Measurements from ENCODE around the gene TTBK1.

Gene TTBK1

DNA sequence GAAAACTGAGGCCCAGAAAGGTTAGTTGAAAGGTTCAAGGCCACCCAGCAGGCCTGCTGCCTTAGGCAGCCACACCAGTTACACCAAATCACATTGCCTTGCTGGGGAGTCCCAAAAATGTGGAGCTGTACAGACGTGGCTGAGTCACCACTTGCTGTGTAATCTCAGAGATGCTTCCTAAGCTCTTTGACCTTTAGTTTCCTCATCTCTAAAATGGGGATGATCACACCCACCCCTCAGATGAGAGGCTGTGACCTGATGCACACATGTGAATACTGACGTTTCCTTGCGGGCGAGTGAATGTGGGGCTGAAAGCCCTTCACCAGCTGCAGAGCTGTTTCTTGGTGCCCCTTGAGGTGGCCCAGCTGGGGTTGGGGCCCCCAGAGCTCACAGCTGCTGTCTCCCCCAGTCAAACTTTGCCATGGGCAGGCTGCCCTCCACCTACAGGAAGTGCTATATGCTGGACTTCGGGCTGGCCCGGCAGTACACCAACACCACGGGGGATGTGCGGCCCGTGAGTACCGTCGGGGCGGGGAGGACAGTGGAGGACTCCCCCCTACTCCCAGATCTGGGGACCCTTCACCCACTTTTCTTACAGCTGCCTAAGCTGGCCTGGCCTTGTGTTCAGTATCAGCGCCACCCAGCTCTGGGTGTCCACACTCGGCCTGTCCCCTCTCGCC is 11.0 kb downstream of the TTBK1 start:
- DNase-seq (ENCODE audit: low read depth in 1 of 2, low spot score in 1 of 2) = no peak

DNA sequence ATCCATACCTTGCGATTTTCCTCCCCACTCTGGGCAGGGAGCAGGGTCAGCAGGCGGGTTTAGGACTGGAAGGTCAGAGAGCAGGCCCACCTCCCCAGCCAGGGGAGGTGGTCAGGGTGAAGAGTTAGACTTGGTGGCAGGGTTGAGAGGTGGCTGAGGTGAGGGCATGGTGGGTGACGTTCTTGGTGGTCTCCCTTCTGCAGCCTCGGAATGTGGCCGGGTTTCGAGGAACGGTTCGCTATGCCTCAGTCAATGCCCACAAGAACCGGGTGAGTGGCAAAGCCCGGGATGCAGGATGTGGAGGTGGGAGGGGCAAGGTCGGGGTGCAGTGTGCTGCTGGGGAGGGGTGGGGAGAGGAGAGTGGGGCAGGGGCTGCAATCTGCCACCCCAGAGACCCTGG is 11.6 kb downstream of the TTBK1 start:
- no peak for DNase-seq (ENCODE audit: low read depth in 1 of 2, low spot score in 1 of 2)

DNA sequence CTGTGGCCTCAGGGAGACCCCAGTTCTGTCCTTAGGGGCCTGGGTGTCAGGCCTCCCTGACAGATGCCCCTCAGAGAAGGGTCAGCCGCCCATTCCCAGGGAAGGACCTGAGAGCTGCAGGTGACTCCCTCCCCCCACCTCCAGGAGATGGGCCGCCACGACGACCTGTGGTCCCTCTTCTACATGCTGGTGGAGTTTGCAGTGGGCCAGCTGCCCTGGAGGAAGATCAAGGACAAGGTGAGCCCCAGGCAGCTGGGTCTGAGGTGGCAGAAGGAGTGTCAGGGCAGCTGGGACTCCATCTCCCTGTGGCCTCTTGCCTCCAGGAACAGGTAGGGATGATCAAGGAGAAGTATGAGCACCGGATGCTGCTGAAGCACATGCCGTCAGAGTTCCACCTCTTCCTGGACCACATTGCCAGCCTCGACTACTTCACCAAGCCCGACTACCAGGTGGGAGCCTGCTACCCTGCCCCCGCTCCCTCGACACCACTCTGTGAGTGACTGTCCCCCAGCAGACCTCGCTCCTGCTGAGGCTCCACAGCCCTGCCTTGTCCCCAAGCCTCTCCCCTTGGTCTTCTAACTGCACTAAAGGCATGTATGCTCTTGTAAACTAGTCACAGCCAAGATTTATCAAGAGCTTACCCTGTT is 12.2 kb downstream of the TTBK1 start:
- no peak for DNase-seq (ENCODE audit: low read depth in 1 of 2, low spot score in 1 of 2)

DNA sequence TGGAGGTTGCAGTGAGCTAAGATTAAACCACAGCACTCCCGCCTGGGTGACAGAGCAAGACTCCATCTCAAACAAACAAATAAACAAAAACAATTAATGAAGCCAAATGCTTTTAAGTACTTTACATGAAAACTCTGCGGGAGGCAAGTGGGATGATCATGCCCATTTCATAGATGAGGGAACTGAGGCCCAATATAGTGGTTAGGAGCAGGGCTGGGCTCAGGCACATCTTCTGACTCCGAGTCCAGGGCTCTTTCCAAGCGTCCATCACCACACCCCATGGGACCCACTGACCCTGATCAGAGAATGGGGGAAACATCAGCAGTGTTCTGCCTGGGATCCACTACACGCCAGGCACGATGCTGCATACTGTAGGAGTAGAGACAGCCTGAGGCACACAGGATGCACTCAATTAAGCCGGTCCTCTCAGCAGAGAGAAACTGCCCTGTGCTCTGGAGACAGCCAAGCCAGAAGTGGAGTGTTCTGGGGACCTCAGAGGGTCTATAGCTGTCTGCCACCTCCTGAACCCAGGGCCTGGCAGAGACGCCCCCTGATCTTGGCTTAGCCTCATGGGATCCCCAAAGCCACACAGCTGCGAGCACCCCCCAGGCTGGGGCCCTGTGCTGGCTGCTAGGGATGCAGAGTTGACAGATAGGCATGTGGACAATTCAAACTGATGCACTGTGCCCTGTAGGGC is 13.5 kb downstream of the TTBK1 start:
- no peak for DNase-seq (ENCODE audit: low read depth in 1 of 2, low spot score in 1 of 2)

DNA sequence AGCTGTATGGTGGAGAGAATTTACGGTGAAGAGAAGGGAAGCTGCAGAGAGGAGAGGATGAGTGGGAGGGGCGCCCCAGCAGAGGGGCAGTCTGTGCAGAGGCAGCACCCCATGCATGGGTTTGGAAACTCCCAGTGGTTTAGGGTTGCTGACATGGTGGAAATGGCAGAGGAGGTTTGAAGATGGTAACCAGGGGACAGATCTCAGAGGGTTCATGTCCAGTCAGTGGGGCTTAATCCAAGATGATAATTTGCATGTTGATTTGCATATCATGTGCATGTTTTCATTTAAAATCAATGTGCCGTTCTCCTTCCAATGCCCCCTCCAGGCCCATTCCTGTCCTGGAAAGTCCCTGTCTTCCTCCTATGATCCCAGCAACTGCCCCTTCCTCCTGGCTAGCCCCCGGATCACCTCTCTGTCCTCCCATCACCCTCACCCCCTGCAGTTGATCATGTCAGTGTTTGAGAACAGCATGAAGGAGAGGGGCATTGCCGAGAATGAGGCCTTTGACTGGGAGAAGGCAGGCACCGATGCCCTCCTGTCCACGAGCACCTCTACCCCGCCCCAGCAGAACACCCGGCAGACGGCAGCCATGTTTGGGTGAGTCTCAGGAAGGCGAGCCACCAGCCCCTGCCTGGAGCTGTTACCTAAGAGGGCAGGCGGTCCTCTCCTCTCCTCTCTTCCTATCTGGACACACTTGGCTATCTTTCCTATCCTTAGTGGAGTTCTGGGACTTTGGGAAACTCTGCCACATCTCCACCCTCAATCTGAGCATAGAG is 14.3 kb downstream of the TTBK1 start:
- no peak for DNase-seq (ENCODE audit: low read depth in 1 of 2, low spot score in 1 of 2)

DNA sequence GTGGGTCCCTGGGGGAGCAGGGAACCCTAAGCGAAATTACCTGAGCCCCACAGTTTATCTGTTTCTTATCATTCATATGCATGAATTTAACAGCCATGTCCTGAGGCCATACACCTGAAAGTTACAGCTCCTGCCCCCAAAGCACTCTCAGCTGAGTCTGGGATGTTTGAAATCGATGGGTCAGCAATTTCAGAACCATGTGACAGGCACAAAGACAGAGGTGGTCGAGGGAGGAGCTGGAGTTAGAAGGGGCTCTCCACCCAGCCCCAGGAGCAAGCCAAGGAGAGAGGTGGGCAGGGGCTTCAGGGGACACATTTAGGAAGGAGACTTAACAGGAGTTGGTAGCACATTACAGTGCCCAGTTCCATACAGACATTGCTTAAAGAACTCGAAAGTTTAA is 14.9 kb downstream of the TTBK1 start:
- no peak for DNase-seq (ENCODE audit: low read depth in 1 of 2, low spot score in 1 of 2)

DNA sequence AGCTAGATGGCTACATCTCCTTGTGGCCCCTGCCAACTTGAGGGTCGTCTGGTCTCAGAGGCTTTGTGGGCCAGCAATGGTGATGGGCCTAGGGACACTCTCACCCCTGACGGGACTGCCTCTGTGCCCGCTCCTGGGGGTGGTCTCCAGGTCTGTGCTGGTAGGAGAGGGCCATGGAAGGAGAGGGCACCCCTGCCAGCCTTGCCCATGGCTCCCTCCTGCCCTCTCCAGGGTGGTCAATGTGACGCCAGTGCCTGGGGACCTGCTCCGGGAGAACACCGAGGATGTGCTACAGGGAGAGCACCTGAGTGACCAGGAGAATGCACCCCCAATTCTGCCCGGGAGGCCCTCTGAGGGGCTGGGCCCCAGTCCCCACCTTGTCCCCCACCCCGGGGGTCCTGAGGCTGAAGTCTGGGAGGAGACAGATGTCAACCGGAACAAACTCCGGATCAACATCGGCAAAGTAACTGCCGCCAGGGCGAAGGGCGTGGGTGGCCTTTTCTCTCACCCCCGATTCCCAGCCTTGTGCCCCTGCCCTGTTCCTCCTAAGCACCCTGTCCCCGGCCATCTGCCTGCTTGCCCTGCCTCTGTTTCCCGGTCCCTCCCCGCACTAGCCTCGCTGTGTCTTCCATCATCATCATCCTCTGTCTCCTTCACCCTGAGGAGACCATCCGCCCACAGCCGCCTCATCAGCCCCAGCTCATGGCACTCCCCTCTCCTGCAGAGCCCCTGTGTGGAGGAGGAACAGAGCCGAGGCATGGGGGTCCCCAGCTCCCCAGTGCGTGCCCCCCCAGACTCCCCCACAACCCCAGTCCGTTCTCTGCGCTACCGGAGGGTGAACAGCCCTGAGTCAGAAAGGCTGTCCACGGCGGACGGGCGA is 15.8 kb downstream of the TTBK1 start:
- DNase-seq (ENCODE audit: low read depth in 1 of 2, low spot score in 1 of 2) = no peak

DNA sequence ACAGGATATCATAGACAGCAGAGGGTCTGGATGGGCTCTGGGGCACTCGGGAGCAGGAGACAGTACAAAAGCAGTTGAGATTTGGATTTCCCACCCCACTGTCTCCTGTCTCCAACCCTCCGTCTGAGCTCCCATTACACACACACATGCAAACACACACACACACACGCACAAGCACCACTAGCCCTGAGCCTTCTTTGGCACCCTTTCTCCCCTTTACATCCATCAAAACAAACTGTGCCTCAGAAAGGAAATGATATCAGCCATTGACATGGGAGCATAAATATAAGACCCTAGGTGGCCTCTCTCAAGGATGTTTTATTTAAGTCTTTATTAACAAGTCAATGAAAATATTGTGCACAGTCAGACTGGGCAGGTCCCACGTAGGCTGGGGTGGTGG is 17.5 kb downstream of the TTBK1 start:
- DNase-seq (ENCODE audit: low read depth in 1 of 2, low spot score in 1 of 2) = no peak

DNA sequence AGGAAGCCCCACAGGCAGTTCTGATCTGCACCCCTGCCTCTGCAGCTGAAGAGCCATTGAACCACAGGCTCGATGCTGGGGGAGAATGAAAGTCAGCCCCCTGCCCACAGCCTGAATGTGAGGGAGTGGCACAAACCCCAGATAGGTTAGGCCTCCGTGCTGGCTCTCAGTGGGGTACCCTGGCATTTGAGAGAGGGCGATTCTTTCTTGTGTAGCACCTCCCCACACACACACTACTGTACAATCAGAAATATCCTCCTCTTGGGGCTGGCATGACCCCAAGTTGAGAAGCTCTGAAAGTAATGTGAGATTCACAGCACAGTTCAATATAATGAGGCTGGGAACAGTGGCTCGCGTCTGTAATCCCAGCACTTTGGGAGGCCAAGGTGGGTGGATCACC is 17.9 kb downstream of the TTBK1 start:
- no peak for DNase-seq (ENCODE audit: low read depth in 1 of 2, low spot score in 1 of 2)

DNA sequence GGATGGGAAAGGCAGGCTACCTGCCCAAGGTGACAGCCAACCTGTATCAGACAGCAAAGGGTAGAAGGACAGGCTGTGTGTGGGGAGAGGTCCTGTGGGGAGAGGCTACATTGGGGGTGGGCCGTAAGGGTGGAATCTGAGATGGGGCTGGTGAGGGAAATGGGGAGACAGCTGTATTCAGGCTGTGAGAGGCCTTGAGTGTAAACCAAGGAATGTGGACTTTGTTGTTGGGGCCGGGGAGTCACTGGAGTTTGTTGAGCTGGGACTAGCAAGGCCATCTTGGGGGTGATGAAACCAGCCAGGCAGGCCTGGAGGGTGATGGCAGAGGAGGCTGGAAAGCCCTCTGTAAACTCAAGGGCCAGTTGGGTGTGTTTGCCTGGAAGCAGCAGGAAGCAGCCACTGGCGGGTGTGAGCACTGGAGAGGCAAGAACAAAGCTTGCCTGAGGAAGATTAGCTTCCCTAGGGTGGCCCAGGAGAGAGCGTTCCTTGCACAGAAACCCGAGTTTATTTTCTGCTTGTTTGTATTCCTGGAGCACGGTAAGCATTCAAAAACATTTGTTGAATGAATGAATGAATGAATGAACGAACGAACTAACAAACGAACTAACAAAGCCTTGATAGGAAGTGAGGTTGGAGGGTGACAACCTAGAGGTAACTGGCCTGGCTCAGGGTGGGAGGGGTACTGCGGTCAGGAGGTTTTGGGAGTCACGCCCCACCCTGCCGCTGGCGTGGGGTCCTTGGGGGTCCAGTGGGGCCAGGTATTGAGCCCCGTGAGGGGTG is 18.9 kb downstream of the TTBK1 start:
- no peak for DNase-seq (ENCODE audit: low read depth in 1 of 2, low spot score in 1 of 2)

DNA sequence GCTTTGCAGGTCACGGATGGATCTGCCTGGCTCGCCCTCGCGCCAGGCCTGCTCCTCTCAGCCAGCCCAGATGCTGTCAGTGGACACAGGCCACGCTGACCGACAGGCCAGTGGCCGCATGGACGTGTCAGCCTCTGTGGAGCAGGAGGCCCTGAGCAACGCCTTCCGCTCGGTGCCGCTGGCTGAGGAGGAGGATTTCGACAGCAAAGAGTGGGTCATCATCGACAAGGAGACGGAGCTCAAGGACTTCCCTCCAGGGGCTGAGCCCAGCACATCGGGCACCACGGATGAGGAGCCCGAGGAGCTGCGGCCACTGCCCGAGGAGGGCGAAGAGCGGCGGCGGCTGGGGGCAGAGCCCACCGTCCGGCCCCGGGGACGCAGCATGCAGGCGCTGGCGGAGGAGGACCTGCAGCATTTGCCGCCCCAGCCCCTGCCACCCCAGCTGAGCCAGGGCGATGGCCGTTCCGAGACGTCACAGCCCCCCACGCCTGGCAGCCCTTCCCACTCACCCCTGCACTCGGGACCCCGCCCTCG is 19.6 kb downstream of the TTBK1 start:
- DNase-seq (ENCODE audit: low read depth in 1 of 2, low spot score in 1 of 2) = no peak

DNA sequence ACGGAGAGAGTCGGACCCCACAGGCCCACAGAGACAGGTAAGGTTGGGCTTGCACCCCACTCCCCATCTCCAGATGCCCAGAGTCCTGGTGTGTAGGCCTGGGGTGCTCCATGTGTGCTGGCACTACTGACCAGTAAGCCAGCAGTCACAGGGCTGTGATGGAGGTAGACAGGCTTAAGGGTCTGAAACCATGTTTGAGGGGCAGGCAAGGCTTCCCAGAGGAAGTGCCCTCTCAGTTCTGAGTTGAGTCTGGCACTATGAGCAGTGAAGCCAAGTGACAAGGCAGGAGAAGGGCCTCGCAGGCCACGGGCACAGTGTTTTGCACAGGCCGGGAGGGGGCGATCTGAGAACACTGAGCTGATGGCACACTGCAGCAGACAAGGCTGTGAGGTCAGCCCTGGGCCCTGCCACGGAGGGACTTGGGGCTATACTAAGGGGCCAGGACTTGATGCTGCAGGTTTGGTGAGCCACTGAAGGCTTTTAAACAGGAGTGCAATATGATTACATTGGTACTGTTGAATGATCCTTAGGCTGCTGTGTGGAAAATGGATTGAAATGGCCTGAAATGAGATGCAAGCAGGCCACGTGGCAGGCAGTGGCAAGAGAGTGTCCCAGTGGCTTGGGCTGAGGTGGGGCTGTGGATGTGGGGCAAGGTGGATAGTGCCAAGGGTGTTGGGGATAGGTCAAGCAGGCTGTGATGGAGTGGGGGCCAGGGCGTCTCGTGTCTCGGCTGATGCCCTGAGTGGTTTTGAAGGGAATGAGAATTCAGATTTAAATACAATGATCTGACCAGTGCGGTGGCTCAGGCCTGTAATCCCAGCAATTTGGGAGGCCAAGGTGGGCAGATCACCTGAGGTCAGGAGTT is 20.3 kb downstream of the TTBK1 start:
- DNase-seq (ENCODE audit: low read depth in 1 of 2, low spot score in 1 of 2) = peak; percentile 52 to 65

DNA sequence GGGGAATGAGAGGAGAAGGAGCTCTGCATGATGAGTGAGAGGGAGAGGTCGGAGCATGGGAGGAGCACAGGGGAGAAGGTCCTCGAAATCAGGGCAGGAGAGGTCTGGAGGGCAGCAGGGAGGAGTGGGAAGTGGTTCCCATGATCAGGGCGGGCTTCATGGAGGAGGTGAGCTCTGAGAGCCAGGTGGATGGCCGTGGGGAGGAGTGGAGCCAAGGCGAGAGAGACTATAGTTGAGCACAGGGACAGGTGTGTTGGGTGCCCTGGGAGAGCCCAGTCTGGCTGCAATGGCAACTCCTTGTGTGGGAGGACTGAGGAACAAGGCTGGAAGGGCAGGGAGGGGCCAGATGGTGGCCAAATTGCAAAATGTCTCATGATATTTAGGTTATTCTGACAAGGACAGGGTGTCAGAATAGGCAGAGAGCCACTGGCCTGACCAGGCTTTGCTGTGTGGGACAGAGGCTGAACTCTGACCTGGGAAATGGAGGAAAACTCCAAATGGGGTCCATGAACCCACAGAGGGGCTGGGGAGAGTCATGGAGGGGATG is 21.4 kb downstream of the TTBK1 start:
- DNase-seq (ENCODE audit: low read depth in 1 of 2, low spot score in 1 of 2) = no peak

DNA sequence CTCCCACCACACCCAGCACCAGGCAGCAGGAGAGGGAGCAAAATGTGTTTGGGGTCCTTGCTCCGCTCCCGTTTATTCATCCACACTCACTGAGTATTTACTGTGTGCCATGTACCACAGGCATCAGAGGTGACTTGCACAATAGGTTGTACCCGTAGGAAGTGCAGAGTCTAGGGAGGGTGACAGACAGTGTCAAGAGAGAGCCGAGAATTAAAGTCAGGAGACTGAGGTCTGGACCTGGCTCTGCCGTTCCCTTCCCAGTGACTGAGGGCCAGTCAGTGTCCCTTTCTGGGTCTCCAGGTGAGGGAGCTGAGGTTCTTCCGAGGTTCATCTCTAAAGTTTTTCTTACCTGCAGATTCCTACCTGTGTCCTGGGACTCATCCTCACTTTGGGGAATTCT is 22.3 kb downstream of the TTBK1 start:
- no peak for DNase-seq (ENCODE audit: low read depth in 1 of 2, low spot score in 1 of 2)

DNA sequence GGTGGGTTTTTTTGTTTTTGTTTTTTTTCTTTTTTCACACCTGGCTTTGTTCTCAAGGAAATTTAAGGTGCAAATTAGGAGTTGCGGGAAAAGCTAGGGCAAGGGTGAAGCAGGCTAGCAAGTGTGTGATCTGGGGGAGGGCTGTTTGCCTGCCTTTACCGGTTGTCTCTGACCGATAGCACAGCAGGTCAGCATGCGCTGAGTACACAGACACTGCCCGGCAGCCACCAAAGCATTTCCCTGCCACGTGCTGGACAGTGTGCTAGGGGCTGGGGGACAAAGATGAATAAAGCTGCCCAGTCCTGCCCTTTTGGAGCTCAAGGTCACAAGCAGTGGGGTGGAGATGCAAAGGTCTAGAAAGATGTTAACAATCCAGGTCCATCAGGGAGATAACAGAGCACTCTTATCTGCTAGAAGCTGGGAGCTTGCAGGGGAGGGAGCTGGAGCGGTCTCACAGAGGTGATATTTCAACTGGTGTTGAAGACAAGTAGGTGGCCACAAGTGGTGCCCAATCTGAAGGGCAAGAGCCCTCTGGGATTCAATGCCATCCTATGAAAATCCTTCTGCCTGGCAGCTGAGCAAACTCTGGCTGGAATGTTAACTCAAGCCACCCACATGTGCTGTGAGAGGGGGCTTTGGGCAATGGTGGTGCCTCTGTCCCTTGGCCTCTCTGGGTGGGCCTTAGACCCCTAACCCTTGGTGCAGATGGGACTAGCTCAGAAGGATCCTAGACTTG is 24.5 kb downstream of the TTBK1 start:
- DNase-seq (ENCODE audit: low read depth in 1 of 2, low spot score in 1 of 2) = no peak

DNA sequence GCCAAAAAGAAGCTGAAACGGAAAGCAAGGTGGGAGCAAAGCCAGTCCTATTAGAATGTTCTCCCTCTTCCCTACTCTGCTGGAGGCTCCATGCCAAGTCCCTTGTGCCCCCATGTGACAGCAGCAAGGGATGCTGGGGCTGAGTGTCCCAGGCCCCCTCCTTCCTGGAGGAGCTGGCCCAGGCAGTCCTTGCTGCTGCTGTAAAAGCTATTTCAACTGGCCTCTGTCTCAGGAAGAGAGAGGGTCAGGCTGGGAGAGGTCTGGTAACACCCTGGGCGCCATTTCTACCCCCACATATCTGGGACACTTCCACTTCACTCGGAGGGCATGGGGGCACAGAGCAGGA is 25.0 kb downstream of the TTBK1 start:
- DNase-seq (ENCODE audit: low read depth in 1 of 2, low spot score in 1 of 2) = no peak

DNA sequence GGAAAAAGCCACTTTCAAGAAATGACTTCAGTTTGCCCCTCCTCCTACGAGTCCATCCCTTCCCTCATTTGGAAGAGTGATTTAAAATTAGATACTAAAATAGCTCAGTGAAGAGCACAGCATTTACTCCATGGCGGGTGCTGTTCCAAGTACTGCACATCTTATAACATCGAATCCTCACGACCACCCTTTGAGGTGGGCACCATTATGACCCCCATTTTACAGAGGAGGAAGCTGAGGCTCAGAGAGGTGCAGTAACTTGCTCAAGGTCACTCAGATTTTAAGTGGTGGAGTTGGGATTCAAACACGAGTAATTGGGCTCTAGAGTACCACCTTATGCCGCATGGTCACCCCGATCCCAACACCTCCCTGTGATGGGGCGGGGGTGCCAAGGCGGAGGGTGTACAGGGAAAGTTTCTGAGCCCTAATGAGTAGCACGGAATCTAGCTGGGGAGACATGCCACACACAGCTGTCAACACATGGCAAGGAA is 25.5 kb downstream of the TTBK1 start:
- DNase-seq (ENCODE audit: low read depth in 1 of 2, low spot score in 1 of 2) = no peak
